AG04450 (cell line): ENCODE results near the gene LMBR1L. TPM values are rescaled to one million over a fixed set of nuclear protein-coding genes. Genes with fewer than 3 reads are reported as not detected.

ENCODE experiments used
- CTCF ChIA-PET: fragments of 300-600, 350-600 bp; formaldehyde crosslinking; extraction: SDS; loops from one replicate; lab custom pipeline; 2022; ENCODE audit warnings: antibody characterized with exemption, inconsistent platforms; lab: Charles Lee
- POLR2A ChIA-PET: fragments of 350-600 bp; formaldehyde crosslinking; extraction: SDS; loops from one replicate; lab custom pipeline; 2021; ENCODE audit warnings: antibody characterized with exemption, inconsistent platforms; lab: Yijun Ruan, JAX
- DNase-seq: peaks from one replicate; pipeline ENCODE4 v3.0.0-alpha.2; 2011; ENCODE audit warnings: low read depth, low spot score
- H3K27ac ChIP-seq: one replicate; pipeline ENCODE4 v1.5.1; 2012; ENCODE audit warnings: low read depth, low read length, control low read depth
- H3K27me3 ChIP-seq: one replicate; pipeline ENCODE4 v1.6.0; 2012; ENCODE audit warnings: low read length; ENCODE audit not compliant: control insufficient read depth, insufficient read depth
- H3K4me3 ChIP-seq: 2 replicates; pipeline ENCODE4 v1.5.1; 2011; ENCODE audit warnings: mild to moderate bottlenecking, low read depth, low read length, control low read depth
- H3K9me3 ChIP-seq: 2 replicates; pipeline ENCODE4 v1.5.1; 2012; ENCODE audit warnings: low read length; ENCODE audit not compliant: control insufficient read depth, insufficient read depth
- CTCF ChIP-seq: IDR thresholded peaks from 2 replicates; pipeline ENCODE4 v1.5.1; 2011; ENCODE audit warnings: low read depth, low read length, control low read depth, inconsistent platforms
- polyA plus RNA-seq: library from polyadenylated mRNA; depleted of rRNA; stranded (reverse); fragments of >200 nt; gene quantifications from 2 replicates; pipeline ENCODE4 v1.2.3, GENCODE V29; 2011

LMBR1L gene
- polyA plus RNA-seq, 1 experiment = 34.1 TPM

- CTCF ChIA-PET = interaction anchor here (0.5 to 4.0 kb wide), 16 partner anchors 9 to 1582 kb away, joined by 3 to 53 read pairs (median 5); partner anchors contain the start of genes LMBR1L, RHEBL1 and TUBA1B
Measured at GRCh38 chr12:49121047-49121696, 10.5 kb upstream of the LMBR1L start.

DNA sequence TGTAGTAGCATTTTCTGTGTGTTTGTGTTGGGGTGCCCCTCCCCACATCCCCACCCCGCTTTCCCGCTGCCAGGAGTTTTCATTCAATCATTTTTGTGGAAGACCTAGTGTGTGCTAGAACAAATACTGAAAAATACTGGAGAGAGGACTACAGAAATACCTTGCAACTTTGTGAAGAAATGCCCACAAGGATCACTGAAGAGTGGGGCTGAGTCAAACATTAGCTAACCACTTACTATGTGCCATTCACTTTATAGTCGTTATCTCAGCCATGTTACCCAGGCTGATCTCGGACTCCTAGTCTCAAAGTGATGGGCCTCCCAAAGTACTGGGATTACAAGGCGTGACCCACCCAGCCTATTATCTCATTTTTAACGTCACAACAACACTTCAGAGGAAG is 559 bp upstream of the LMBR1L start:
- no peak for DNase-seq
- Histone ChIP-seq H3K27me3 (no peaks in the 10 kb centered on the region), H3K9me3 (peaks cover 6% of the 10 kb centered on the region; the same call in 1 of the 2 replicates), H3K27ac (peak overlapping the region; percentile 52), H3K4me3 (peak overlapping the region; percentile 57)
- ChIA-PET CTCF (interaction anchor here (0.5 to 12.2 kb wide), 8 partner anchors 9 to 153 kb away, joined by 3 to 125 read pairs (median 10); no protein-coding TSS in a partner anchor), POLR2A (interaction anchor here (1.0 to 3.4 kb wide), 3 partner anchors 19 to 41 kb away, joined by 3 to 32 read pairs (median 6); partner anchors contain the start of genes RHEBL1 and TUBA1B)
- TF ChIP-seq CTCF = no peak

More at GRCh38 chr12:49121047-49121696, 10.5 kb upstream of the LMBR1L start:
- no peaks in the 10 kb centered on the region for H3K9me3 ChIP-seq
- TF ChIP-seq CTCF = peak; percentile 76
- H3K27me3 ChIP-seq = no peaks in the 10 kb centered on the region
- no peak overlapping the region for H3K27ac ChIP-seq
- DNase-seq = no peak
- no peak overlapping the region for H3K4me3 ChIP-seq
- POLR2A ChIA-PET = interaction anchor here (0.9 to 2.1 kb wide), 2 partner anchors 10 to 25 kb away, joined by 5 to 15 read pairs; partner anchors contain the start of gene TUBA1B

DNA sequence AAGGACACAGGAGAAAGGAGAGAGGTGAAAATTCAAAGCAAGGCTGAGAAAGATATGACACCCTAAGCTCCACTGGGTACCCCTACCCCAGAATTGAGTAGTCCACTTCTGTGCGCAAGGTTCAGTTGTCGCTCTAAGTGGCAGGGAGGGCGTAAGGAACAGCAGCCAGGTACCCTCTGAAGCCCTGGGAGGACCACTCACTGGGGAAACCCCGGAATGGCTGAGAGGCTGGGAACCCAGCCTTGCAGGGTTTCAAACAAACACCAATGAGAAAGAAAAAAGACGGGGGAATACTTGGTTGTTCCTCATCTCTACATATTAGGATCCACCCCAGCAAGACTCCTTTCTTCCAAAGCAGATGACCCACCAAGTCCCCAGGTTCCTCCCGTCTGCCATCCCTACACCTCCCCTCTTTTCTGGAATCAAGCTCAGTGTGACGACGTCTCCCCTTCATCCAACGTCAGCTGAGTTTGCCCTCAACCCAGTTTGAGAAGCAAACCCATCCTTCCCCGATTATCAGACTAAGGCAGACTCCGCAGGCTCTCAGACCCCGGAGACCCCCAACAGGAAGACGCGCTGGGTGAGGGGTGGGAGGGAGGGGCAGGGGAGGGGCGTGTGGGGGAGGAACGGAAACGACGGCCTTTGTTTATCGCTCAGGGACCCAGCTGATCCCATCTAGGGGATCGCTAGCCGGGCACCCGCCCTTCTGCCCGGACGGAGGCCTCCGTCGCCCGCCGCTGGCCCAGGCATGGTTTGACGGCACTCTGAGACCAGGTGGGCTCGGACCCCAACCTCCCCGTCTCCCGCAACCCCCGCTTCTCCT is 795 bp downstream of the LMBR1L start:
- no peak for DNase-seq

GRCh38 chr12:49108958-49109404 is 1.7 kb downstream of the LMBR1L start:
- ChIA-PET CTCF (interaction anchor here (0.7 to 12.2 kb wide), 6 partner anchors 9 to 45 kb away, joined by 4 to 125 read pairs (median 12); no protein-coding TSS in a partner anchor), POLR2A (interaction anchor here (1.0 to 3.4 kb wide), 3 partner anchors 15 to 126 kb away, joined by 5 to 32 read pairs (median 11); partner anchors contain the start of genes DHH and TUBA1B)
- DNase-seq = no peak
- Histone ChIP-seq H3K27ac (peak overlapping the region; percentile 39), H3K27me3 (no peaks in the 10 kb centered on the region), H3K9me3 (peaks cover 6% of the 10 kb centered on the region; the same call in 1 of the 2 replicates), H3K4me3 (peak overlapping the region; percentile 82)
- TF ChIP-seq CTCF = no peak

More for the DNA sequence above, 795 bp downstream of the LMBR1L start:
- CTCF ChIA-PET = interaction anchor here (0.6 to 12.2 kb wide), 11 partner anchors 9 to 65 kb away, joined by 3 to 125 read pairs (median 8); partner anchors contain the start of gene KMT2D
- TF ChIP-seq CTCF = no peak
- Histone ChIP-seq H3K27me3 (no peaks in the 10 kb centered on the region), H3K4me3 (peak overlapping the region; percentile 82), H3K9me3 (peaks cover 6% of the 10 kb centered on the region; the same call in 1 of the 2 replicates), H3K27ac (peak overlapping the region; percentile 87)
- POLR2A ChIA-PET = interaction anchor here (0.6 to 3.4 kb wide), 4 partner anchors 12 to 40 kb away, joined by 3 to 32 read pairs (median 7); partner anchors contain the start of genes DHH, RHEBL1 and TUBA1B
